Esophagus squamous epithelium (tissue), 5 donors: ENCODE measurements around the gene SAMM50. TPM values are rescaled to one million over a fixed set of nuclear protein-coding genes. Genes with fewer than 3 reads are reported as not detected.

ENCODE experiments used
- DNase-seq: peaks from one replicate; lab custom pipeline; 2025; lab: John Stamatoyannopoulos, UW
- H3K27ac ChIP-seq, 4 donors: fragments of 200-600 bp; sonication (generic); one replicate each; pipeline ENCODE4 v1.5.1; 2016 to 2019; ENCODE audit warnings: mild to moderate bottlenecking in 1 of 4
- H3K27me3 ChIP-seq, 4 donors: fragments of 200-600 bp; sonication (generic); 1 replicate in 3 of 4; 2 replicates in 1 of 4; pipeline versions ENCODE4 v1.5.1 to v1.6.0; 2017 to 2021; ENCODE audit warnings: antibody characterized with exemption in 1 of 4
- H3K36me3 ChIP-seq, 3 donors: fragments of 200-600 bp; sonication (generic); one replicate each; pipeline ENCODE4 v1.5.1; 2016 to 2019
- H3K4me1 ChIP-seq, 3 donors: fragments of 200-600 bp; sonication (generic); one replicate each; pipeline ENCODE4 v1.5.1; 2017 to 2019
- H3K4me3 ChIP-seq, 4 donors: fragments of 200-600 bp; sonication (generic); 1 replicate in 3 of 4; 2 replicates in 1 of 4; pipeline ENCODE4 v1.5.1; 2016 to 2019; ENCODE audit warnings: mild to moderate bottlenecking in 2 of 4, moderate library complexity in 1 of 4
- H3K9me3 ChIP-seq, 3 donors: fragments of 200-600 bp; sonication (generic); one replicate each; pipeline ENCODE4 v1.5.1; 2016 to 2019
- CTCF ChIP-seq, 6 experiments: fragments of 450-650 bp in 4 of 6; fragments of 200-600 bp in 2 of 6; sonication (generic) in 2 of 6; IDR thresholded peaks; one replicate each; pipeline ENCODE4 v1.5.1; 2016 to 2019; ENCODE audit warnings: antibody characterized with exemption in 6 of 6, mild to moderate bottlenecking in 4 of 6, moderate library complexity in 4 of 6
- POLR2A ChIP-seq, 4 donors: fragments of 450-650 bp; IDR thresholded peaks; one replicate each; pipeline ENCODE4 v1.6.1; 2017; ENCODE audit warnings: antibody characterized with exemption in 4 of 4, mild to moderate bottlenecking in 4 of 4, moderate library complexity in 3 of 4
- WGBS, 2 donors: methylation state at CpG; one replicate each; pipeline ENCODE4 v1.1.5; 2018; 5-methylcytosine and 5-hydroxymethylcytosine counted together
- intact Hi-C: fragments of 100-400 bp; cut with DNase I; formaldehyde crosslinking; loops from one replicate; pipeline ENCODE4 v1.15.0; 2022
- total RNA-seq, 4 donors: library from RNA; depleted of rRNA; stranded (reverse); fragments of >200 nt; gene quantifications; one replicate each; pipeline ENCODE4 v1.1.0, GENCODE V29; 2016
- donor health status: DM: yes; HTN: yes; CAD: no.

Gene SAMM50
- total RNA-seq, 4 donors from 2014 or later = 24.4 to 45.5 (median 34.3) TPM

GRCh38 chr22:43988116-43988820, 33.0 kb downstream of the SAMM50 start:
- no peak overlapping the region for H3K4me3 ChIP-seq
- no peak for DNase-seq
- WGBS, 2 donors = 73 to 78% methylated on average over 8 of the region's 8 CpGs
- H3K4me1 ChIP-seq = peaks cover 0 to 5% (median under 1%) of the 10 kb centered on the region in 3 donors
- H3K27ac ChIP-seq = no peak overlapping the region
- intact Hi-C loops = no loop called here
- TF ChIP-seq POLR2A (IDR thresholded peaks at IDR 0.05) (no peak), CTCF (IDR thresholded peaks at IDR 0.05) (no peak)
- H3K27me3 ChIP-seq = no peaks in the 10 kb centered on the region
- H3K9me3 ChIP-seq = no peaks in the 10 kb centered on the region
- H3K36me3 ChIP-seq = peaks cover 15 to 99% (median 26%) of the 10 kb centered on the region in 3 donors

DNA sequence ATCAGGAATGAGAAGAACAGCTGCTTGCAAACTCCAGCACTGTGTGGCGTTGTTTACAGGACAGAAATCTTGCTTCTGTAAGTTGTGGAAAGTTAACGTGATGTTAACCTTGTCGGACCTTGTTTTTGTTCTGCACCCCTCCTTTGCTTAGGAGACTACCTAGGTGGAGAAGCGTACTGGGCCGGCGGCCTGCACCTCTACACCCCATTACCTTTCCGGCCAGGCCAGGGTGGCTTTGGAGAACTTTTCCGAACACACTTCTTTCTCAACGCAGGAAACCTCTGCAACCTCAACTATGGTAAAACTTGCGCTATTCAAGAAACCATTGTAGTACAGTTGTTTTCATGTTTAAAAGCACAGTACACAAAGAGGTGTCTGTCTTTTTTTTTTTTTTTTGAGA, 33.7 kb downstream of the SAMM50 start:
- peaks cover 15 to 97% (median 30%) of the 10 kb centered on the region in 3 donors for H3K36me3 ChIP-seq
- no peak overlapping the region for H3K4me3 ChIP-seq
- no peaks in the 10 kb centered on the region for H3K9me3 ChIP-seq
- WGBS, 2 donors = 91 to 92% methylated on average over 10 of the region's 10 CpGs
- no peak overlapping the region for H3K27ac ChIP-seq
- intact Hi-C loops = no loop called here
- H3K4me1 ChIP-seq = peaks cover 0 to 9% (median 2%) of the 10 kb centered on the region in 3 donors
- TF ChIP-seq CTCF (IDR thresholded peaks at IDR 0.05) (no peak), POLR2A (IDR thresholded peaks at IDR 0.05) (no peak)
- H3K27me3 ChIP-seq = no peaks in the 10 kb centered on the region
- no peak for DNase-seq

DNA sequence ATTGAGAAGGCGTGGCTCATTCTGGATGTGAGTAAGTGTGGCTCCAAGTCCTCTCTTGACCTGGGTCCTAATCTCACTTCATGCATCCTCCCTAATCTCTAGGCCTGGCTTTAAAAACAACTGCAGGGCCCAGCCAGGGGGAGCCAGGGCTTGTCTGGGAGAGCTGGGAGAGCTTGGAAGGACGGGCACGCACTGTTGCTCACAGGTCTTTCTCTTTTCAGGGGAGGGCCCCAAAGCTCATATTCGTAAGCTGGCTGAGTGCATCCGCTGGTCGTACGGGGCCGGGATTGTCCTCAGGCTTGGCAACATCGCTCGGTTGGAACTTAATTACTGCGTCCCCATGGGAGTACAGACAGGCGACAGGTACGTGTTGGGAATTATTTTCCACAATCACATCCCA, 34.8 kb downstream of the SAMM50 start:
- intact Hi-C loops = loop anchor here (5.0 kb wide), 2 partner anchors 92 to 632 kb away; no protein-coding TSS in a partner anchor
- no peaks in the 10 kb centered on the region for H3K27me3 ChIP-seq
- no peak overlapping the region for H3K4me3 ChIP-seq
- H3K4me1 ChIP-seq = peaks cover 0 to 9% (median 2%) of the 10 kb centered on the region in 3 donors
- TF ChIP-seq CTCF (IDR thresholded peaks at IDR 0.05) (no peak), POLR2A (IDR thresholded peaks at IDR 0.05) (no peak)
- 90 to 93% methylated on average over 13 of the region's 13 CpGs for WGBS, 2 donors
- H3K27ac ChIP-seq = no peak overlapping the region
- no peaks in the 10 kb centered on the region for H3K9me3 ChIP-seq
- H3K36me3 ChIP-seq = peaks cover 15 to 97% (median 38%) of the 10 kb centered on the region in 3 donors
- DNase-seq = no peak

DNA sequence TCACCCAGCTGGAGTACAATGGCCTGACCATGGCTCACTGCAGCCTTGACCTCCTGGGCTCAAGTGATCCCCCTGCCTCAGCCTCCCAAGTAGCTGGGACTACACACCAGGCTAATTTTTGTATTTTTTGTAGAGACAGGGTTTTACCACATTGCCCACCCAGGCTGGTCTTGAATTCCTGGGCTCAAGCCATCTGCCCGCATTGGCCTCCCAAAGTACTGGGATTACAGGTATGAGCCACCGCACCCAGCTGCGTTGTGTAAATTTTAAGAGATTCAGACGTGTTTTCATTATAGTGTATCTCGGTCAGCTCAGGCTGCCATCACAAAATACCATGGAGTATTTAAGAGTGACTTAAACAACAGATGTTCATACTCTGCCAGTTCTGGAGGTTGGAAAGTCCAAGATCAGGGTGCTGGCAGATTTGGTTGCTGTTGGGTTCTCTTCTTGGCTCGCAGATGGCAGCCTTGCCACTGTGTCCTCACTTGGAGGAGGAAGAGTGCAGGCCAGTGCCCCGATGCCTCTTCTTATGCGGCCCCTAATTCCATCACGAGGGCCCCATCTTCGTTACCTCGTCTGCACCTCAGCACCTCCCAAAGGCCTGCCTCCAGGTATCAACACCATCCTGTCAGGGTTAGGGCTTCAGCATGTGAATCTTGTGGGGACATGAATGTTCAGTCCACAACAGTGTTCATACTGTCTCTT, 36.2 kb downstream of the SAMM50 start:
- TF ChIP-seq CTCF (IDR thresholded peaks at IDR 0.05) (no peak), POLR2A (IDR thresholded peaks at IDR 0.05) (no peak)
- Histone ChIP-seq H3K9me3 (no peaks in the 10 kb centered on the region), H3K27me3 (no peaks in the 10 kb centered on the region), H3K4me1 (peaks cover 0 to 14% (median 2%) of the 10 kb centered on the region in 3 donors), H3K4me3 (no peak overlapping the region), H3K27ac (no peak overlapping the region), H3K36me3 (peaks cover 22 to 97% (median 38%) of the 10 kb centered on the region in 3 donors)
- WGBS, 2 donors = 94 to 95% methylated on average over 11 of the region's 11 CpGs
- DNase-seq = no peak
- intact Hi-C loops = loop anchor here (5.0 kb wide), 2 partner anchors 91 to 631 kb away; no protein-coding TSS in a partner anchor
